Breast epithelium (tissue), 4 donors: ENCODE results near the gene PIK3C2G. TPM values are rescaled to one million over a fixed set of nuclear protein-coding genes. Genes with fewer than 3 reads are reported as not detected.

ENCODE experiments used
- DNase-seq, 2 donors: peaks; one replicate each; pipeline ENCODE4 v3.0.0-alpha.2; 2019; ENCODE audit warnings: low spot score in 2 of 2
- H3K27ac ChIP-seq, 2 donors: fragments of 200-600 bp; sonication (generic) in 1 of 2; one replicate each; pipeline ENCODE4 v1.5.1; 2016 to 2019; ENCODE audit warnings: mild to moderate bottlenecking in 1 of 2
- H3K27me3 ChIP-seq, 2 donors: fragments of 200-600 bp; sonication (generic) in 1 of 2; one replicate each; pipeline versions ENCODE4 v1.5.1 to v1.6.0; 2017 to 2019; ENCODE audit warnings: control low read depth in 1 of 2, mild to moderate bottlenecking in 1 of 2
- H3K36me3 ChIP-seq: fragments of 200-600 bp; one replicate; pipeline ENCODE4 v1.5.1; 2019
- H3K4me1 ChIP-seq, 2 donors: fragments of 200-600 bp; sonication (generic); one replicate each; pipeline ENCODE4 v1.5.1; 2016 to 2019; ENCODE audit warnings: control low read depth in 1 of 2
- H3K4me3 ChIP-seq, 3 donors: fragments of 200-600 bp; sonication (generic); 1 replicate in 2 of 3; 2 replicates in 1 of 3; pipeline ENCODE4 v1.5.1; 2016 to 2019; ENCODE audit warnings: mild to moderate bottlenecking in 3 of 3, moderate library complexity in 2 of 3
- H3K9me3 ChIP-seq, 2 donors: fragments of 200-600 bp; sonication (generic) in 1 of 2; one replicate each; pipeline ENCODE4 v1.5.1; 2016 to 2019; ENCODE audit warnings: control low read depth in 1 of 2
- POLR2A ChIP-seq: fragments of 450-650 bp; IDR thresholded peaks from one replicate; pipeline ENCODE4 v1.6.1; 2016; ENCODE audit warnings: antibody characterized with exemption, mild to moderate bottlenecking, moderate library complexity
- POLR2AphosphoS5 ChIP-seq, 3 donors: sonication (generic); formaldehyde crosslinking; IDR thresholded peaks; one replicate each; pipeline ENCODE4 v1.6.1; 2017; ENCODE audit warnings: antibody characterized with exemption in 3 of 3
- intact Hi-C: fragments of 100-400 bp; cut with DNase I; formaldehyde crosslinking; loops from one replicate; pipeline ENCODE4 v1.15.1; 2023; ENCODE audit warnings: low total_unique reads
- total RNA-seq, 3 donors: library from RNA; depleted of rRNA; stranded (reverse); fragments of >200 nt; gene quantifications; one replicate each; pipeline ENCODE4 v1.1.0, GENCODE V29; 2016
- TF ChIP-seq, protein P1 (sequence below), 3 donors: fragments of 450-650 bp; IDR thresholded peaks; one replicate each; pipeline ENCODE4 v1.5.1; 2016 to 2017; ENCODE audit warnings: antibody characterized with exemption in 3 of 3, mild to moderate bottlenecking in 3 of 3, moderate library complexity in 3 of 3

The PIK3C2G gene
- total RNA-seq, 3 donors from 2014 or later, result 0.16 to 164 (median 35.1) TPM

DNA sequence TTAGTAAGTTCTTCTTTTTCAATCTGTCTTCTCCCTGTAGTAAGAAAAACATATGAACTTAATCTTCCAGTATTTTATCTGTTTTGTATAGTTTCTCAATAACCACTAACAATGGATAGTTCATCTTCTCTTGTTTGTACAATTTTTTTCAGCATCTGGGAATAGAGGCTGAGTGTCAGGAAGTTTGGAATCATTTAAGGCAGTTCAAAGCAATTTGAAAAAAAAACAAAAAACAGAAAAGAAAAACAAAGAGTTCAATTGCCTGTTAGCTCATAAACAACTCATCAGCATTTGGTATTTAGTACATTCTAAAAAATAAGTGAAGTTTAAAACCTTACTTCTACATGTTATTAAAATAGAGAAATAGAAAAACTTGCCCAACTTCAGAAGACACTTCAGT lies 359.7 kb downstream of the PIK3C2G start:
- Histone ChIP-seq H3K4me1 (no peaks in the 10 kb centered on the region), H3K27ac (no peak overlapping the region), H3K36me3 (no peaks in the 10 kb centered on the region), H3K4me3 (no peak overlapping the region), H3K9me3 (peaks cover 0 to 8% of the 10 kb centered on the region in 2 donors), H3K27me3 (no peaks in the 10 kb centered on the region)
- DNase-seq, result no peak
- TF ChIP-seq POLR2AphosphoS5 (IDR thresholded peaks at IDR 0.05) (no peak), POLR2A (no peak)
- TF ChIP-seq, protein P1, sequence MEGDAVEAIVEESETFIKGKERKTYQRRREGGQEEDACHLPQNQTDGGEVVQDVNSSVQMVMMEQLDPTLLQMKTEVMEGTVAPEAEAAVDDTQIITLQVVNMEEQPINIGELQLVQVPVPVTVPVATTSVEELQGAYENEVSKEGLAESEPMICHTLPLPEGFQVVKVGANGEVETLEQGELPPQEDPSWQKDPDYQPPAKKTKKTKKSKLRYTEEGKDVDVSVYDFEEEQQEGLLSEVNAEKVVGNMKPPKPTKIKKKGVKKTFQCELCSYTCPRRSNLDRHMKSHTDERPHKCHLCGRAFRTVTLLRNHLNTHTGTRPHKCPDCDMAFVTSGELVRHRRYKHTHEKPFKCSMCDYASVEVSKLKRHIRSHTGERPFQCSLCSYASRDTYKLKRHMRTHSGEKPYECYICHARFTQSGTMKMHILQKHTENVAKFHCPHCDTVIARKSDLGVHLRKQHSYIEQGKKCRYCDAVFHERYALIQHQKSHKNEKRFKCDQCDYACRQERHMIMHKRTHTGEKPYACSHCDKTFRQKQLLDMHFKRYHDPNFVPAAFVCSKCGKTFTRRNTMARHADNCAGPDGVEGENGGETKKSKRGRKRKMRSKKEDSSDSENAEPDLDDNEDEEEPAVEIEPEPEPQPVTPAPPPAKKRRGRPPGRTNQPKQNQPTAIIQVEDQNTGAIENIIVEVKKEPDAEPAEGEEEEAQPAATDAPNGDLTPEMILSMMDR (IDR thresholded peaks at IDR 0.05), result no peak
- intact Hi-C loops, result no loop called here

DNA sequence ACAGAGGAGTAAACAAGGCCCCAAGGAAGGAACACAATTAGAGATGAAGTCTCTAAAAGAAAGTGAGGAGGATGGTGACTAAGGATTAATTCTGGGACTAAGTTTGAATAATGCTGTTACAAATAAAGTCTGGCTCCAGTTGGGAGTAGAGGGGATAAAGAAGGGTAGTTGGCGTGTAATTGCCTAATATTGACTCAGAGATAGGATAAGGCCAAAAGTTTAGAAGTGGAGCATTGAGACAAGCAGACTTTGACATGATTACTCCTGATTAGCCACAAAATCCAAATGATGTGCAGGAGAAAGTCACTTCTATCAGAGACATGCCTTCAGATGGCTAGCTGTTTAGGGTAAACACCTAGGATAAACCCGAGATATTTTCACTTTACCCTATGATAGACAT lies 368.1 kb downstream of the PIK3C2G start:
- Histone ChIP-seq H3K4me1 (no peaks in the 10 kb centered on the region), H3K27me3 (no peaks in the 10 kb centered on the region), H3K4me3 (no peak overlapping the region), H3K36me3 (no peaks in the 10 kb centered on the region), H3K9me3 (peaks cover 0 to 18% of the 10 kb centered on the region in 2 donors), H3K27ac (no peak overlapping the region)
- no peak for DNase-seq
- intact Hi-C loops, result no loop called here
- TF ChIP-seq POLR2A (no peak), POLR2AphosphoS5 (IDR thresholded peaks at IDR 0.05) (no peak)
- TF ChIP-seq, protein P1 (IDR thresholded peaks at IDR 0.05), result no peak

DNA sequence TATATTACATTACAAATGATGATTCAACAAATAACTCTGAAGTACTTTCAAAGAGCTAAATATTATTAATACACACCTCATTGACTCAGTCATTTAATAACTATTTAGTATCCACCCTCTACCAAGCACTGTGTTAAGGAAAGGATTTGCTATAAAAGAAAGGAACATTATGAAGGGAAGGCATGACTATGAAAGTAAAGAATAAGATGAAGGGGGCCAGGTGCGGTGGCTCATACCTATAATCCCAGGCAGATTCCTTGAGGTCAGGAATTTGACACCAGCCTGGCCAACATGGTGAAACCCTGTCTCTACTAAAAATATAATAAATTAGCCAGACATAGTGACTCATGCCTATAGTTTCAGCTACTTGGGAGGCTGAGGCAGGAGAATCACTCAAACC lies 368.6 kb downstream of the PIK3C2G start:
- H3K27me3 ChIP-seq, result no peaks in the 10 kb centered on the region
- H3K4me3 ChIP-seq, result no peak overlapping the region
- H3K36me3 ChIP-seq, result no peaks in the 10 kb centered on the region
- TF ChIP-seq, protein P1 (IDR thresholded peaks at IDR 0.05), result no peak
- no peak for TF ChIP-seq POLR2A
- no peak for TF ChIP-seq POLR2AphosphoS5 (IDR thresholded peaks at IDR 0.05)
- H3K27ac ChIP-seq, result no peak overlapping the region
- no peak for DNase-seq
- no peaks in the 10 kb centered on the region for H3K4me1 ChIP-seq
- intact Hi-C loops, result no loop called here
- H3K9me3 ChIP-seq, result peaks cover 0 to 18% of the 10 kb centered on the region in 2 donors

DNA sequence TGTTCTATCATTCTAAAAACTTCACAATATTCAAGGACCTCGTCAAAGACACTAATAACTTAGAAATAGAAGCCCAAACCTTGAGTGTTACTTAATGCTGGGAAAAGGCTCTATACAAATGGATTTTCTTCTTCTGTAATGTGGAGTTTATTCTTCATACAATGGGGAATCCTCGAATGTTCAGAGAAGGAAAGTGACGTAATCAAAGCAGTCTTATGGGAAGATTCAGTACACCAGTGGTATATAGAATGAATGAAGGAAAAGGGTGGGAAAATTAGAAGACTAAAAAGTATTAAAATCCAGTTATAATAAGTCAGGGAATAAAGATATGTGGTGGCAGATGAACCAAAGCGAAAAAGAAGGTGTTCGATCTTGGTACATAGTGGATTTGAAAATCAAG lies 370.0 kb downstream of the PIK3C2G start:
- Histone ChIP-seq H3K9me3 (peaks cover 0 to 6% of the 10 kb centered on the region in 2 donors), H3K27ac (no peak overlapping the region), H3K36me3 (no peaks in the 10 kb centered on the region), H3K4me3 (no peak overlapping the region), H3K27me3 (no peaks in the 10 kb centered on the region), H3K4me1 (no peaks in the 10 kb centered on the region)
- DNase-seq, result no peak
- no peak for TF ChIP-seq POLR2A
- TF ChIP-seq POLR2AphosphoS5 (IDR thresholded peaks at IDR 0.05), result no peak
- TF ChIP-seq, protein P1 (IDR thresholded peaks at IDR 0.05), result no peak
- intact Hi-C loops, result no loop called here

DNA sequence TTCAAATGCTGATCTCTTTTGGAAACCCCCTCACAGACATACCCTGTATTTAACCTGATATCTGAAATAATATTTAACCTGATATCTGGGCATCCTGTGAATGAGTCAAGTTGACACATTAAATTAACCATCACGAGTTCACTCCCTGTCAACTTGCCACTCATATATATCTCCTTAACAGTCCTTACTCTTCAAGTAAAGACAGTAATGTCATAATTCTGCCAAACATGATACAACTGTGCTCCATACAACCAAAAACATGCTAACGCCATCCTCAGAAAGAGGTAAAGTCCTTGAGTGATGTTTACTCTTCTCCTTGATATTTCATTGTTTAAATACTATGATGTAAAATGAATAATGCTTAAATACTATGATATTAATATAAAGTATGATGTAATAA lies 371.5 kb downstream of the PIK3C2G start:
- H3K4me3 ChIP-seq, result no peak overlapping the region
- H3K27ac ChIP-seq, result no peak overlapping the region
- H3K4me1 ChIP-seq, result no peaks in the 10 kb centered on the region
- no peak for TF ChIP-seq POLR2A
- TF ChIP-seq, protein P1 (IDR thresholded peaks at IDR 0.05), result no peak
- TF ChIP-seq POLR2AphosphoS5 (IDR thresholded peaks at IDR 0.05), result no peak
- intact Hi-C loops, result no loop called here
- no peak for DNase-seq
- H3K27me3 ChIP-seq, result no peaks in the 10 kb centered on the region
- no peaks in the 10 kb centered on the region for H3K36me3 ChIP-seq
- H3K9me3 ChIP-seq, result no peaks in the 10 kb centered on the region
